Caco-2 (cell line): ENCODE results near the gene DNASE1. TPM values are rescaled to one million over a fixed set of nuclear protein-coding genes. Genes with fewer than 3 reads are reported as not detected.

Experiments
- BruUV-seq: library from RNA; stranded (reverse); fragments of 400-500 nt; replicated peaks from 2 replicates; lab custom pipeline; 2021; lab: Mats Ljungman, UMichigan
- CTCF ChIA-PET: fragments of 300-600 bp; sonication (Branson Sonifier 250); formaldehyde crosslinking; loops from one replicate; lab custom pipeline; 2022; ENCODE audit warnings: antibody characterized with exemption; lab: Charles Lee
- POLR2A ChIA-PET: fragments of 300-600 bp; sonication (Branson Sonifier 250); formaldehyde crosslinking; loops from one replicate; lab custom pipeline; 2022; ENCODE audit warnings: antibody characterized with exemption; lab: Charles Lee
- DNase-seq, 2 experiments: peaks; one replicate each; pipeline versions ENCODE4 v3.0.0 to v3.0.0-alpha.2; 2020 to 2022
- H3K27me3 ChIP-seq: replicated peaks from 2 replicates; pipeline ENCODE4 v1.6.0; 2011; ENCODE audit warnings: low read length; ENCODE audit not compliant: control insufficient read depth, insufficient read depth
- H3K36me3 ChIP-seq: 2 replicates; pipeline ENCODE4 v1.5.1; 2011; ENCODE audit warnings: low read length; ENCODE audit not compliant: control insufficient read depth, insufficient read depth
- H3K4me1 ChIP-seq: fragments of 250-450 bp; sonication (Bioruptor Pico); 2 replicates; pipeline ENCODE4 v1.5.1; 2020; ENCODE audit warnings: mild to moderate bottlenecking
- H3K4me3 ChIP-seq: 2 replicates; pipeline ENCODE4 v1.5.1; 2011; ENCODE audit warnings: low read depth, mild to moderate bottlenecking, control low read depth, low read length
- H3K9me3 ChIP-seq: fragments of 250-450 bp; sonication (Bioruptor Pico); 2 replicates; pipeline ENCODE4 v1.5.1; 2020; ENCODE audit warnings: mild to moderate bottlenecking, moderate library complexity
- H3K27ac Mint-ChIP-seq: one replicate; pipeline ENCODE4 v1.8.0; 2022; ENCODE audit warnings: mixed read lengths; ENCODE audit not compliant: unreplicated experiment
- H3K27me3 Mint-ChIP-seq: one replicate; pipeline ENCODE4 v1.8.0; 2022; ENCODE audit warnings: mixed read lengths; ENCODE audit not compliant: insufficient read depth, unreplicated experiment
- H3K36me3 Mint-ChIP-seq: one replicate; pipeline ENCODE4 v1.8.0; 2022; ENCODE audit warnings: mild to moderate bottlenecking, mixed read lengths; ENCODE audit not compliant: insufficient read depth, unreplicated experiment
- H3K4me1 Mint-ChIP-seq: one replicate; pipeline ENCODE4 v1.8.0; 2022; ENCODE audit warnings: low read depth, mixed read lengths; ENCODE audit not compliant: unreplicated experiment
- H3K4me3 Mint-ChIP-seq: one replicate; pipeline ENCODE4 v1.8.0; 2022; ENCODE audit warnings: mild to moderate bottlenecking, moderate library complexity, mixed read lengths; ENCODE audit not compliant: unreplicated experiment
- H3K9me3 Mint-ChIP-seq: one replicate; pipeline ENCODE4 v1.8.0; 2022; ENCODE audit warnings: mixed read lengths; ENCODE audit not compliant: unreplicated experiment
- intact Hi-C: fragments of 100-400 bp; cut with micrococcal nuclease; formaldehyde crosslinking; loops from one replicate; pipeline ENCODE4 v1.10.0; 2022; ENCODE audit not compliant: unreplicated experiment
- total RNA-seq: library from RNA; stranded (reverse); gene quantifications from 2 replicates; pipeline ENCODE4 v1.2.3, GENCODE V29; 2022
- TF ChIP-seq, protein P1 (sequence below), 2 experiments: fragments of 200-600 bp in 1 of 2; IDR thresholded peaks; 1 replicate in 1 of 2; 2 replicates in 1 of 2; pipeline versions ENCODE4 v1.5.1 to v1.8.0; 2011 to 2022; ENCODE audit warnings: antibody characterized with exemption in 1 of 2, control low read depth in 1 of 2, inconsistent platforms in 1 of 2, low read depth in 1 of 2, low read length in 1 of 2, mild to moderate bottlenecking in 1 of 2, moderate library complexity in 1 of 2; ENCODE audit not compliant: insufficient read depth in 1 of 2, severe bottlenecking in 1 of 2, unreplicated experiment in 1 of 2

Gene DNASE1
- total RNA-seq, 1 experiment from 2014 or later = 26.2 TPM

DNA sequence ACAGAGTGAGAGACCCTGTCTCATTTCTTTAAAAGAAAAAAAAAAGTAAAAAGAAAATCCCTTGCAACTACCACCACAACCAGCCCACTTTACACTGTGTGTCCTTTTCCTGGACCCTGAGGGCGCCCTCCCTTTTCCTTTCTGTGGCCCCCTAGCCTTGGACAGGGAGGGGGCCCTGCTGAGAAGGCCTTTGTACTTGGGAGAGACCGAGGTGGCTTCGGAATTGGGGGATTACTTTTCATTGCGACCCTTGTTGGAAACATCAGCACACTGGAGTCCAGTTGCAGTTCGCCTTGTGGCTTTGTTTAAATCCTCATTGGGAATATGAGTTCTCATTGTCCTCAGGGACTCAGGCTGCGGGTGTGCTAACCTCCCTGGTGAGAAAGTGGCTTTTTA, 9.4 kb upstream of the DNASE1 start:
- no TSS peak for BruUV-seq
- Mint-ChIP-seq H3K36me3 (peaks cover 18% of the 10 kb centered on the region), H3K4me1 (peaks cover 23% of the 10 kb centered on the region), H3K9me3 (no peaks in the 10 kb centered on the region), H3K27ac (peak overlapping the region; percentile 74), H3K27me3 (no peaks in the 10 kb centered on the region), H3K4me3 (no peak overlapping the region)
- POLR2A ChIA-PET = no interaction called here
- Histone ChIP-seq H3K4me3 (no peak overlapping the region), H3K36me3 (peaks cover 1% of the 10 kb centered on the region), H3K27me3 (no peaks in the 10 kb centered on the region), H3K9me3 (no peaks in the 10 kb centered on the region), H3K4me1 (peaks cover 35% of the 10 kb centered on the region)
- CTCF ChIA-PET = no interaction called here
- no peak for DNase-seq
- intact Hi-C loops = no loop called here
- TF ChIP-seq, protein P1, sequence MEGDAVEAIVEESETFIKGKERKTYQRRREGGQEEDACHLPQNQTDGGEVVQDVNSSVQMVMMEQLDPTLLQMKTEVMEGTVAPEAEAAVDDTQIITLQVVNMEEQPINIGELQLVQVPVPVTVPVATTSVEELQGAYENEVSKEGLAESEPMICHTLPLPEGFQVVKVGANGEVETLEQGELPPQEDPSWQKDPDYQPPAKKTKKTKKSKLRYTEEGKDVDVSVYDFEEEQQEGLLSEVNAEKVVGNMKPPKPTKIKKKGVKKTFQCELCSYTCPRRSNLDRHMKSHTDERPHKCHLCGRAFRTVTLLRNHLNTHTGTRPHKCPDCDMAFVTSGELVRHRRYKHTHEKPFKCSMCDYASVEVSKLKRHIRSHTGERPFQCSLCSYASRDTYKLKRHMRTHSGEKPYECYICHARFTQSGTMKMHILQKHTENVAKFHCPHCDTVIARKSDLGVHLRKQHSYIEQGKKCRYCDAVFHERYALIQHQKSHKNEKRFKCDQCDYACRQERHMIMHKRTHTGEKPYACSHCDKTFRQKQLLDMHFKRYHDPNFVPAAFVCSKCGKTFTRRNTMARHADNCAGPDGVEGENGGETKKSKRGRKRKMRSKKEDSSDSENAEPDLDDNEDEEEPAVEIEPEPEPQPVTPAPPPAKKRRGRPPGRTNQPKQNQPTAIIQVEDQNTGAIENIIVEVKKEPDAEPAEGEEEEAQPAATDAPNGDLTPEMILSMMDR (IDR thresholded peaks at IDR 0.05; ENCODE audit: insufficient read depth in 1 of 2, low read depth in 1 of 2, low read length in 1 of 2, severe bottlenecking in 1 of 2, unreplicated experiment in 1 of 2) = no peak

DNA sequence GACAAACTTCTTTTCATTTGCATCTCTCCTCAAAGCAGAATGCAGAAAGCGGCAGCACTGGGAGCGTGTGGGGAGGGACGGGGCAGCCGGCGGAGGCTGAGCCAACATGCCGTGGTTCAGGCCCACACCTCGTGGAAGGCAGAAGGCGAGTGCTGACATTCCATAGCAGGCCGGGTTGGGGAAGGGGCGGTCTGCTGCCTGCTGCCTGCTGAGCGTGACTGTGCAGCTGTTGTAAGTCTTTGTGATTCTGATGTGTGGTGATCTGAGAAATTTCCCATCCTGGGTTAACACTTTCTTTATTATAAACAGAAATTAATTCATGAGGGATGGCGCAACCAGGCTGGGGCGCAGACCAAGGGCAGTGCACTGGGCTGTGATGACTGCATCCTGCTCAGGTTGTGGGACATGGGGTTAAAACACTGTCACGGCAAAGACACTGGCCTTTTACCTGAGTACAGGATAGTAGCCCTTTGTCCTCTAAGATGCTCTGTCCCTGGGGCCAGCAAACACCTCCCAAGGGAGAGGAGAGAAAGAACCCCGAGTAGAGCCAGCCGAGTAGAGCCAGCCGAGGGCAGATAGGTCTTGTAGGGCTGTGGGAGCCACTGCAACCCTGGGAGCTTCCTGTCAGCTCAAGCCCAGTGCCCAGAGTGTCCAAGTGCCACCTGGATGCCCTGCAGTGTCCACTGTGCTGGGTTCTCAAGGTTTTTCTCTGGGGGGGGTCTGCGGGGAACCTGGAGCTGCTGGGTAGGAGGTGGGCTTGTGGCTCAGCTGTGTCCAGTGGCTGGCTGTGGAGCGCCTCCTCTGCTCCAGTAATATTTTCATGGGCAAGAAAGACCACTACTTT, 8.8 kb upstream of the DNASE1 start:
- peaks cover 22% of the 10 kb centered on the region for H3K36me3 Mint-ChIP-seq
- H3K4me1 ChIP-seq = peaks cover 35% of the 10 kb centered on the region
- TF ChIP-seq, protein P1 (IDR thresholded peaks at IDR 0.05; ENCODE audit: insufficient read depth in 1 of 2, low read depth in 1 of 2, low read length in 1 of 2, severe bottlenecking in 1 of 2, unreplicated experiment in 1 of 2) = no peak
- H3K9me3 ChIP-seq = no peaks in the 10 kb centered on the region
- CTCF ChIA-PET = no interaction called here
- H3K4me3 Mint-ChIP-seq = peak overlapping the region; percentile 27
- POLR2A ChIA-PET = no interaction called here
- H3K27me3 ChIP-seq = no peaks in the 10 kb centered on the region
- DNase-seq = peak in 1 of 2 experiments; percentile 23
- H3K27me3 Mint-ChIP-seq = no peaks in the 10 kb centered on the region
- no TSS peak for BruUV-seq
- peak overlapping the region; percentile 74 for H3K27ac Mint-ChIP-seq
- peaks cover 23% of the 10 kb centered on the region for H3K4me1 Mint-ChIP-seq
- peaks cover 1% of the 10 kb centered on the region for H3K36me3 ChIP-seq
- H3K9me3 Mint-ChIP-seq = no peaks in the 10 kb centered on the region
- intact Hi-C loops = loop anchor here (1.0 kb wide), 1 partner anchor 9 kb away; the partner anchor contains the start of gene DNASE1
- H3K4me3 ChIP-seq = no peak overlapping the region

DNA sequence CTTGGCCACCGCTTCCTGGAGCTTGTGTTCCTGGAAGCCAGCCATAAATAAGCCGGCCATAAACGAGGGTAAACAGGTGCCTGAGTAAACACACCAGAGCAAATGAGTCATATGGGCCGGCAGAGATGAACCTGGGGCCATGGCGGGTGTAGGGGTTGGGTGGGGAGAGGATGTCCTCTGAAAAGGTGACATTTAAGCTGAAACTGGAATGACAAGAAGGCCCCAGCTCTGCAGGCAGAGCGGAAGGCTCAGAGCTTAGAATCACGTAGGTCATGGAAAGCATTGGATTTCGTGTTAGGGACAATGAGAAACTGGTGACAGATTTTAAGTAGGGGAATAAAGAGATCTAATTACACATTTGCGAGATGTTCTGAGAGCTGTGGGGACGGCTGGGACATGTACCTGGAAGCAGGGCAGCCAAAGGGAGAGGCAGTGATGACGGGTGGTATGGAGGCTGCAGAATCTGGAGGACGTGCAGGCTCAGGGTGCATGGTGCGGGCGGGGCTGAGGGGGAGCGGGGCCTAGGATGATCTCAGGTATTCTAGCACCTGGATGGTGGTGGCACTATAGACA, 8.1 kb upstream of the DNASE1 start:
- peaks cover 35% of the 10 kb centered on the region for H3K4me1 ChIP-seq
- intact Hi-C loops = loop anchor here (1.0 kb wide), 1 partner anchor 8 kb away; the partner anchor contains the start of gene DNASE1
- BruUV-seq = no TSS peak
- DNase-seq = peak; percentile 66 to 85
- POLR2A ChIA-PET = interaction anchor here (0.7 kb wide), 1 partner anchor 70 kb away, joined by 3 read pairs; no protein-coding TSS in a partner anchor
- peak overlapping the region; percentile 74 for H3K27ac Mint-ChIP-seq
- peaks cover 23% of the 10 kb centered on the region for H3K4me1 Mint-ChIP-seq
- peaks cover 1% of the 10 kb centered on the region for H3K36me3 ChIP-seq
- no peaks in the 10 kb centered on the region for H3K27me3 ChIP-seq
- TF ChIP-seq, protein P1 (IDR thresholded peaks at IDR 0.05; ENCODE audit: insufficient read depth in 1 of 2, low read depth in 1 of 2, low read length in 1 of 2, severe bottlenecking in 1 of 2, unreplicated experiment in 1 of 2) = no peak
- no peaks in the 10 kb centered on the region for H3K9me3 ChIP-seq
- CTCF ChIA-PET = no interaction called here
- peak overlapping the region; percentile 27 for H3K4me3 Mint-ChIP-seq
- H3K9me3 Mint-ChIP-seq = no peaks in the 10 kb centered on the region
- no peak overlapping the region for H3K4me3 ChIP-seq
- H3K36me3 Mint-ChIP-seq = peaks cover 29% of the 10 kb centered on the region
- H3K27me3 Mint-ChIP-seq = no peaks in the 10 kb centered on the region
